RCC 7860 (cell line): ENCODE measurements around the gene ARHGEF7.

Source experiments
- DNase-seq: peaks from one replicate; pipeline ENCODE4 v3.0.0-alpha.2; 2015; ENCODE audit warnings: low spot score
- FAIRE-seq: peaks from 2 replicates; lab custom pipeline; 2012; peaks lifted over from hg19 to GRCh38; lab: Jason Lieb, UNC

The ARHGEF7 gene

GRCh38 chr13:111131611-111132010, 16.5 kb downstream of the ARHGEF7 start:
- FAIRE-seq = no peak
- no peak for DNase-seq

GRCh38 chr13:111132948-111133347, 17.8 kb downstream of the ARHGEF7 start:
- FAIRE-seq (no peak), DNase-seq (no peak)

GRCh38 chr13:111139452-111139851, 24.3 kb downstream of the ARHGEF7 start:
- FAIRE-seq = no peak
- DNase-seq = no peak

- FAIRE-seq (no peak), DNase-seq (no peak)
Measured at GRCh38 chr13:111139873-111140561, 24.9 kb downstream of the ARHGEF7 start.

GRCh38 chr13:111140562-111141105, 25.5 kb downstream of the ARHGEF7 start:
- DNase-seq (no peak), FAIRE-seq (no peak)

GRCh38 chr13:111142472-111142871, 27.4 kb downstream of the ARHGEF7 start:
- FAIRE-seq = no peak
- DNase-seq = no peak

GRCh38 chr13:111143865-111144540, 28.9 kb downstream of the ARHGEF7 start:
- DNase-seq (no peak), FAIRE-seq (no peak)

- FAIRE-seq (no peak), DNase-seq (no peak)
Measured at GRCh38 chr13:111145071-111145470, 30.0 kb downstream of the ARHGEF7 start.

- no peak for DNase-seq
- no peak for FAIRE-seq
Measured at GRCh38 chr13:111145506-111145905, 30.4 kb downstream of the ARHGEF7 start.

GRCh38 chr13:111152844-111153243, 37.7 kb downstream of the ARHGEF7 start:
- DNase-seq (peak; percentile 10), FAIRE-seq (no peak)

GRCh38 chr13:111153279-111153976, 38.3 kb downstream of the ARHGEF7 start:
- FAIRE-seq (no peak), DNase-seq (peak; percentile 68)

GRCh38 chr13:111153977-111154332, 38.8 kb downstream of the ARHGEF7 start:
- DNase-seq = no peak
- no peak for FAIRE-seq

- FAIRE-seq (no peak), DNase-seq (no peak)
Measured at GRCh38 chr13:111156421-111156820, 41.3 kb downstream of the ARHGEF7 start.

GRCh38 chr13:111158136-111158805, 43.2 kb downstream of the ARHGEF7 start:
- no peak for FAIRE-seq
- DNase-seq = no peak

- DNase-seq = no peak
- FAIRE-seq = no peak
Measured at GRCh38 chr13:111159362-111160320, 44.5 kb downstream of the ARHGEF7 start.

GRCh38 chr13:111160648-111161047, 45.5 kb downstream of the ARHGEF7 start:
- FAIRE-seq (no peak), DNase-seq (no peak)

- FAIRE-seq (no peak), DNase-seq (no peak)
Measured at GRCh38 chr13:111161601-111162600, 46.8 kb downstream of the ARHGEF7 start.

- no peak for FAIRE-seq
- DNase-seq = no peak
Measured at GRCh38 chr13:111165241-111166010, 50.3 kb downstream of the ARHGEF7 start.
